ENCODE measurements around the gene TNFAIP3.

TNFAIP3 gene

DNA sequence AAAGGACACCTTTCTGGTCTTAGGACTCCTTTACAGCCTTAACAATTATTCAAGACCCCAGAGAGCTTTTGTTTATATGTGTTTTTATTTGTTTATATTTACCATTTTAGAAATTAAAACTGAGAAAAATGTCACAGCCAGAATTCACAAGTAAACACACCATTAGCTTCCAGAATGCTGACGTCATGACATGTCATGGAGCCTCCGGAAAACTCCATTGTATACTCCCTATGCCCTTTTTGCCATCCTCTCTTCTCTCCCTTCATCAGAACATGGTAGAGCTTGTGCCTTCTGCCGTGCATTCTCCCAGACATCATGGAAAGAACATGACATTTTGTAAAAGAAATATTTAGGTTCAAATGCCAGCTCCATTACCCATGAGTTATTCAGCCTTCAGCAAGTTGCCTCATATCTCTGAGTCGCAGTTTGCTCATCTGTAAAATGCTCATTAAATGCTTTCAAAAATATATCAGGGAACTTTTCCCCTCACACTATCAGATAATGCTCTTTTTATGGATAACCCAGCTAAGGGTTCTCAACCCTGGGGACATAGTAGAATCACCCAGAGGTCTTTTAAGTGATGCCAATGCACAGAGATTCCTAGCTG, 27.8 kb downstream of the TNFAIP3 start:
- no peak for DNase-seq (ENCODE audit: low spot score)
- TF ChIP-seq, protein P1, sequence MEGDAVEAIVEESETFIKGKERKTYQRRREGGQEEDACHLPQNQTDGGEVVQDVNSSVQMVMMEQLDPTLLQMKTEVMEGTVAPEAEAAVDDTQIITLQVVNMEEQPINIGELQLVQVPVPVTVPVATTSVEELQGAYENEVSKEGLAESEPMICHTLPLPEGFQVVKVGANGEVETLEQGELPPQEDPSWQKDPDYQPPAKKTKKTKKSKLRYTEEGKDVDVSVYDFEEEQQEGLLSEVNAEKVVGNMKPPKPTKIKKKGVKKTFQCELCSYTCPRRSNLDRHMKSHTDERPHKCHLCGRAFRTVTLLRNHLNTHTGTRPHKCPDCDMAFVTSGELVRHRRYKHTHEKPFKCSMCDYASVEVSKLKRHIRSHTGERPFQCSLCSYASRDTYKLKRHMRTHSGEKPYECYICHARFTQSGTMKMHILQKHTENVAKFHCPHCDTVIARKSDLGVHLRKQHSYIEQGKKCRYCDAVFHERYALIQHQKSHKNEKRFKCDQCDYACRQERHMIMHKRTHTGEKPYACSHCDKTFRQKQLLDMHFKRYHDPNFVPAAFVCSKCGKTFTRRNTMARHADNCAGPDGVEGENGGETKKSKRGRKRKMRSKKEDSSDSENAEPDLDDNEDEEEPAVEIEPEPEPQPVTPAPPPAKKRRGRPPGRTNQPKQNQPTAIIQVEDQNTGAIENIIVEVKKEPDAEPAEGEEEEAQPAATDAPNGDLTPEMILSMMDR (IDR thresholded peaks at IDR 0.05; ENCODE audit: borderline replicate concordance, control extremely low read depth, extremely low read depth, insufficient read depth, missing control alignments): no peak
- in situ Hi-C loops (cut with MboI; ENCODE audit: low sequenced_read_pairs, unreplicated experiment): no loop called here

DNA sequence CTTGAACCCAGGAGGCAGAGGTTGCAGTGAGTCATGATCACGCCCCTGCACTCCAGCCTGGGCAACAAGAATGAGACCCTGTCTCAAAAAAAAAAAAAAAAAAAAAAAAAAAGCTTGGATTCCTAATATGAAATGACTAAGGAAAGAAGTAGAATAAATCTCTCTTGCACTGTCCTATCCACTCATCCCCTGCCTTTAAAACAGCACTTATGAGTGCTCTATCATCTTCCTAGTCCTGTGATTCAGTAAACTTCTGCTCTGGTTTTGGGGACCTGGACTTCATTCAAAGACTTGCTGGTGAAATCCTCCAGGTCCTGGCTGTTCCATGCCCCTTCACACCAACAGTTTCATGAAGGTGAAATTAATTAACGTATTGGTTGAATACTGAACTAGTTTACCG, 29.6 kb downstream of the TNFAIP3 start:
- TF ChIP-seq, protein P1 (IDR thresholded peaks at IDR 0.05; ENCODE audit: borderline replicate concordance, control extremely low read depth, extremely low read depth, insufficient read depth, missing control alignments): no peak
- in situ Hi-C loops (cut with MboI; ENCODE audit: low sequenced_read_pairs, unreplicated experiment): no loop called here
- no peak for DNase-seq (ENCODE audit: low spot score)

DNA sequence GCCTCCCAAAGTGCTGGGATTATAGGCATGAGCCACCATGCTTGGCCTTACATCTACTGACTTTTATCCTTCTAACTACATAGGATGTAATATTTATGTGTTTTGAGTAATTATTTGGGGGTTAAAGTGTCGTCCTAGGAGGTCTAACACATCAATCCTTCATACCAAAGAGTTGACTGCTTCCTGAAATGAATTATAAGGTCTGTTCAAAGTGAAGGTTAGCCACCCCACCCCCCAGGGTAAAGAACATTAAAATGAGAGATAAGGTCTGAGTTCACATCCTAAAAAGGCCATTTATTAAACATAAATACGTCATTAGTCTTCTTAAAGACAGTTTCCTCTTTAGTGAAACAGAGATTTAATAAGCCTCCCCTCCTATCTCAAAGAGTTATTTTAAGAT, 33.8 kb downstream of the TNFAIP3 start:
- no peak for DNase-seq (ENCODE audit: low spot score)
- TF ChIP-seq, protein P1 (IDR thresholded peaks at IDR 0.05; ENCODE audit: borderline replicate concordance, control extremely low read depth, extremely low read depth, insufficient read depth, missing control alignments): no peak
- in situ Hi-C loops (cut with MboI; ENCODE audit: low sequenced_read_pairs, unreplicated experiment): no loop called here

DNA sequence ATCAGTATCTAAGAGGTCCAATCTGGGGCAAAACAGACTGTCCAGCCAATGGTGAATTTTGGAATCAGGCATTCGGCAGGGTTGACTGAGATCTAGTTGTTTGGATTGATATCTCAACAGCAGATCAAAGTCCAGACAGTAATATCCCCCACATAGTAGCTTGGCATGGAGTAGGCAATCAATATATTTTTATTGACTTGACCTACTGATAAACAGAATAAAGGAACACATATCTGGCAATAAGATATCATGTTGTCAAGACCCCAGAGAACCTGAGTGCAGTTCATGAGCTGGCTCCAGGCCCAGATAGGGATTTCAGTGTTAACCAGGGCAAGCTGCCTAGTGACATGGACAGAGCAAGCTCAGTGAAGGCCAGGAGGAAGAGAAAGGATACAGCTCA, 34.4 kb downstream of the TNFAIP3 start:
- TF ChIP-seq, protein P1 (IDR thresholded peaks at IDR 0.05; ENCODE audit: borderline replicate concordance, control extremely low read depth, extremely low read depth, insufficient read depth, missing control alignments): no peak
- DNase-seq (ENCODE audit: low spot score): no peak
- in situ Hi-C loops (cut with MboI; ENCODE audit: low sequenced_read_pairs, unreplicated experiment): no loop called here

DNA sequence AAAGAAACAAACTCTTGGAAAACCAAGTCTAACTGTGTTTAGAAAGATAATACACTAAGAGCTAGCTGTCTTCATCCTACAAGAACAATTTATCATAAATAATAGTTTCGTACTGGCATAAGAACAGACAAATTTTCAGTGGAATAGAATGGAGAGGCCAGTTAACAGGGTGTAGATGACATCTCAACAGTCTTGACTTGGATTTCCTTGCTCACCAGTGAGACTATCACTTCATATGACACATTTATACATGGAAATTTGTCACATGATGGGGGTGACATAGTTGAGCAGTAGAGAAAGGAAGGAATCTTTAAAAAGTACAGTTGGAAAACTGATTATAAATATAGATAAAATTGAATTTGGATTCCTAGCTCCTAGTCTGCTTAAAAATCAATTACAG, 35.6 kb downstream of the TNFAIP3 start:
- DNase-seq (ENCODE audit: low spot score): no peak
- TF ChIP-seq, protein P1 (IDR thresholded peaks at IDR 0.05; ENCODE audit: borderline replicate concordance, control extremely low read depth, extremely low read depth, insufficient read depth, missing control alignments): no peak
- in situ Hi-C loops (cut with MboI; ENCODE audit: low sequenced_read_pairs, unreplicated experiment): no loop called here

DNA sequence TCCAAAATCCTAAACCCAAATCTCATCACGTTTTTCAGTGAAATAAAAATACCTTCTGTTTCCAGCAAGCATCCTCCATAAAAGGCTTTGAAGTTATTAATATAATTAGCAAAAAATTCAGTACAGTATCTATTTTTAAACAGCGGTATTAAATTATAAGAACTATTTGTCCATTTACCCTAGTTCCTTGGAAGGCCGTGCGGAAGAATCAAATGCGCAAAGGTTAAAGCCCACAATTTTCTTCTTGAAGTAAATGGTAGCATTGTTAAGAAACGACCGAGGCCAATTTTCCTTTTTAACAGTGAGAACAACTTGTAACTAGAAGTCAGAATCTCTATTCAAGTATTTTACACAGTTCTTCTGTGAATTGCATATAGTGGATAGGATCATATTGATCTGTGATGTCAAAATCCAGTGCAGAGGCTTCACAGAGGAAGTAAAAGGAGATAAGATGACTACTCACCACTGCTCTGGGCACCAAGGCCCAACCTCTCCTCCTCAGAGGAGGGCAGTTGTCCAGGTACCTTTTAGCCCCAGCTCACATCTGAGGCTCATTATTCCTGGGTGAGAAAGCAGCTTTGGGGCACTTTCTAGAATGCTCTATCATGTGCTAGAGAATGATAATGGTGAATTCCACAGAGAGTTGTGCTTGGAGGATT, 36.3 kb downstream of the TNFAIP3 start:
- in situ Hi-C loops (cut with MboI; ENCODE audit: low sequenced_read_pairs, unreplicated experiment): no loop called here
- no peak for DNase-seq (ENCODE audit: low spot score)
- TF ChIP-seq, protein P1 (IDR thresholded peaks at IDR 0.05; ENCODE audit: borderline replicate concordance, control extremely low read depth, extremely low read depth, insufficient read depth, missing control alignments): no peak

All from GM13976 (cell line).